Measurements from ENCODE around the gene SMAD6.
"Not testable (repeated sequence)": the region's sequence is repeated elsewhere in the genome, so short reads cannot be mapped to it uniquely, and the experiment has no call there.

SMAD6 gene

GRCh38 chr15:66677336-66677735 is 24.7 kb upstream of the SMAD6 start:
- DNase-seq (ENCODE audit: low spot score): no peak

- DNase-seq (ENCODE audit: low spot score): no peak
These were observed 22.9 kb upstream of the SMAD6 start for GRCh38 chr15:66679061-66679656.

- DNase-seq (ENCODE audit: low spot score): no peak
These were observed 22.4 kb upstream of the SMAD6 start for GRCh38 chr15:66679657-66680108.

GRCh38 chr15:66680502-66680901 is 21.5 kb upstream of the SMAD6 start:
- DNase-seq (ENCODE audit: low spot score): no peak

GRCh38 chr15:66681395-66681794 is 20.6 kb upstream of the SMAD6 start:
- DNase-seq (ENCODE audit: low spot score): no peak

- no peak for DNase-seq (ENCODE audit: low spot score)
These were observed 19.8 kb upstream of the SMAD6 start for GRCh38 chr15:66682246-66682645.

- DNase-seq (ENCODE audit: low spot score): no peak
These were observed 19.2 kb upstream of the SMAD6 start for GRCh38 chr15:66682865-66683264.

GRCh38 chr15:66684136-66684681 is 17.8 kb upstream of the SMAD6 start:
- DNase-seq (ENCODE audit: low spot score): no peak

GRCh38 chr15:66685638-66686150 is 16.3 kb upstream of the SMAD6 start:
- no peak for DNase-seq (ENCODE audit: low spot score)

- DNase-seq (ENCODE audit: low spot score): not testable (repeated sequence)
These were observed 11.1 kb upstream of the SMAD6 start for GRCh38 chr15:66690912-66691311.

GRCh38 chr15:66691727-66692126 is 10.3 kb upstream of the SMAD6 start:
- DNase-seq (ENCODE audit: low spot score): no peak

- DNase-seq (ENCODE audit: low spot score): no peak
These were observed 9.6 kb upstream of the SMAD6 start for GRCh38 chr15:66692391-66692790.

GRCh38 chr15:66692808-66693596 is 9.0 kb upstream of the SMAD6 start:
- no peak for DNase-seq (ENCODE audit: low spot score)

GRCh38 chr15:66696770-66697169 is 5.3 kb upstream of the SMAD6 start:
- no peak for DNase-seq (ENCODE audit: low spot score)

- DNase-seq (ENCODE audit: low spot score): peak; percentile 55
These were observed 3.6 kb upstream of the SMAD6 start for GRCh38 chr15:66698318-66698961.

- no peak for DNase-seq (ENCODE audit: low spot score)
These were observed 3.1 kb upstream of the SMAD6 start for GRCh38 chr15:66698971-66699370.

GRCh38 chr15:66700412-66700801 is 1.6 kb upstream of the SMAD6 start:
- no peak for DNase-seq (ENCODE audit: low spot score)

- peak; percentile 58 for DNase-seq (ENCODE audit: low spot score)
These were observed 1.1 kb upstream of the SMAD6 start for GRCh38 chr15:66700802-66701421.

- DNase-seq (ENCODE audit: low spot score): no peak
These were observed 508 bp upstream of the SMAD6 start for GRCh38 chr15:66701422-66702034.

GRCh38 chr15:66702787-66703539 is 927 bp downstream of the SMAD6 start:
- DNase-seq (ENCODE audit: low spot score): no peak

- no peak for DNase-seq (ENCODE audit: low spot score)
These were observed 1.5 kb downstream of the SMAD6 start for GRCh38 chr15:66703540-66703941.

Data from COLO829 (cell line).